ENCODE results near the gene ZNF576.
A peak's percentile ranks its signal among the peaks of the same experiment; 100 is the strongest.
"Not testable (repeated sequence)": the region's sequence is repeated elsewhere in the genome, so short reads cannot be mapped to it uniquely, and the experiment has no call there.

ZNF576 gene

DNA sequence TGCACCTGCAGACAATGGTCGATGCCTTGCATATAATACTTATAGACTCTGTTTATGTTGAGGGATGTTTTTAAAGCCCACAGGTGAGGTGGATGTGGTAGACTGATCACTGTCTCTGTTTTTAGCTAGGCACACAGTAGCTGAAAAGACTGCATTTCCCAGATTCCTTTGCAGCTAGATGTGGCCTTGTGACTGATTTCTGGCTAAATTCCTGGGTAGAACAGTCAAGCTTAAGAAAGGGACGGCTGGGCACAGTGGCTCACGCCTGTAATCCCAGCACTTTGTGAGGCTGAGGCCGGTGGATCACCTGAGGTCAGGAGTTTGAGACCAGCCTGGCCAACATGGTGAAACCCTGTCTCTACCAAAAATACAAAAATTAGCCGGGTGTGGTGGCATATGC is 3.9 kb downstream of the ZNF576 start:
- not testable (repeated sequence) for DNase-seq

DNA sequence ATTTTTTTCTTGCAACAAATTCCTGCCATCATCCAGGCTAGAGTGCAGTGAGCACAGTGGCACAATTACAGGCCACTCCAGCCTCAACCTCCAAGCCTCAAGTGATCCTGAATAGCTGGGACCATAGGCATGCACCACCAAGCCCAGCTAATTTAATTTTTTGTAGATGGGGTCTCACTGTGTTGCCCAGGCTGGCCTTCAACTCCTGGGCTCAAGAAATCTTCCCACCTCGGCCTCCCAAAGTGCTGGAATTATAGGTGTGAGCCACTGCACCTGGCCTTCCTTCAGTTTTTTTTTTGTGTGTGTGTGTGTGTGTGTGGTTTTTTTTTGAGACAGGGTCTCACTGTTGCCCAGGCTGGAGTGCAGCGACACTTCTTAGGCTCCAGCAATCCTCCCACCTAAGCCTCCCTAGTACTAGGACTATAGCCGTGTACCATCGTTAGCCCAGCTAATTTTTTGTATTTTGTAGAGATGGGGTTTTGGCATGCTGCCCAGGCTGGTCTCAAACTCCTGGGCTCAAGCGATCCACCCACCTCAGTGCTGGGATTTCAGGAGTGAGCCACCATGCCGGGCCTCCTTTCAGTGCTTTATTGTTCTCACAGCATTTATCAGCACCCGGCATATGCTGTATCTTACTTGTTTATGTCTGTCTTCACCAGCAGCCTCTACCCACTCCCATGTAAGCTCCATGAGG is 9.6 kb downstream of the ZNF576 start:
- no peak for DNase-seq

GRCh38 chr19:43606569-43607229 is 10.3 kb downstream of the ZNF576 start:
- no peak for DNase-seq

DNA sequence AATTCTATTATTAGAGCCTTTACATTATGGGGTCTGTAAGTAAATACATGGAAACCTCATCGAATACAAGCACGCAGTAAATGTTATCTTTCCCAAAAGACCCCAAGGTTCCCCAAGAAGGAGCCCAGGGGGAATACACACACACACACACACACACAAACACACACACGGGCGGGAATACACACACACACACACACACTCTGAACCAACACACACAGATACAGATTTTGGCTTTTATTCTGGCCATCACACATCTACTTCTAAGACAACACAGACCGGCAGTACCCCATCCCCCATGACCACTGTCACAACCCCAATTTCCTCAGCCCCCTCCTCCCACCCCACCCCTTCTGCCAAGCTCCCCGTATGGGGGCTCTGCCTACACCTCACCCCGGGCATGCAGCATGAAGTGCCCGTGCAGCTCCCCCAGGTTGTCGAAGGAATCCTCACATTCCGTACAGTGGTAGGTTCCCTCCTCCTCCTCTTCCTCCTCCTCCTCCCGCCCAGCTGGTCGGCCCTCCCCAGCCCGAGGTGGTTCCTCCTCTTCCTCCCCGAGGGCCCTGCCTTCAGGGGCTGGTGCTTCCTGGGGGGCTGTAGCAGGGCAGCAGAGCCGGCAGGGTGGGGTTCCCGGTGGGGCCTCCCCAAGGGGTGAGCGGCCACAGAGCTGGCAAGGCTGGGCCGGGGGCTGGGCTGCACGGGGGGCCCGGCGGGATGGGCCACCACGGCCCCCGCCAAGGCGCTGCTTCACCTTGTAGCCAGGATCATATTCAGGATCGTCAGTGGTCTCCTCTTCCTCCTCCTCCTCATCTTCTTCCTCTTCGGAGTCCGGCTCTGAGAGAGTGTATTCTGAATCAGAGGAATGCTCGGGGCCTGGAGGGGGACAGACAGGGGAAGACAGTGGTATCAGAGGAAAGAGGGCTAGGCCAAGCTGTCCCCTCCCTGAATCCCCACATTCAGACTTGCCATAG is 11.1 kb downstream of the ZNF576 start:
- DNase-seq: no peak

DNA sequence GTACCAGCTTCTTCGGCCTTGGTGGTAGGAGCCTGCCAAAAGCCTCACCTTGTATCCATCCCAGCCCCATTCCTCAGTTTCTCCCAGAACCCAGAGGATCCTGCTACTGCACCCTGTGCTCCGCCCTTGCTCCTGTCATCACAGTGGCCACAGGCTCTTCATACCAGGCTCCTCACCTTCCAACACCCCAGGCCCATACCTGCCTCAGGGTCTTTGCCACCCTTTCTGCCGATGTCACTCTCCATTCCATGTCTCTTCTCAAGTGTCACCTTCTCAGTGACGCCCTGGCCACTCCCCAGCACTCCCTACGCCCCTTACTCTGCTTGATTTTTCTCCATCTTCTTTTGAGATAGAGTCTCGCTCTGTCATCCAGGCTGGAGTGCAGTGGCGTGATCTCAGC is 13.5 kb downstream of the ZNF576 start:
- no peak for DNase-seq

- DNase-seq: no peak
These were observed 14.1 kb downstream of the ZNF576 start for GRCh38 chr19:43610493-43610892.

GRCh38 chr19:43611788-43612187 is 15.4 kb downstream of the ZNF576 start, which contains the start of gene SRRM5:
SRRM5 (plus strand) TSS chr19:43612088; CDS start chr19:43612122, 34 bp downstream.
- no peak for DNase-seq

GRCh38 chr19:43612374-43612773 is 16.0 kb downstream of the ZNF576 start:
- DNase-seq: no peak

- no peak for DNase-seq
These were observed 19.9 kb downstream of the ZNF576 start for GRCh38 chr19:43616306-43616705.

DNA sequence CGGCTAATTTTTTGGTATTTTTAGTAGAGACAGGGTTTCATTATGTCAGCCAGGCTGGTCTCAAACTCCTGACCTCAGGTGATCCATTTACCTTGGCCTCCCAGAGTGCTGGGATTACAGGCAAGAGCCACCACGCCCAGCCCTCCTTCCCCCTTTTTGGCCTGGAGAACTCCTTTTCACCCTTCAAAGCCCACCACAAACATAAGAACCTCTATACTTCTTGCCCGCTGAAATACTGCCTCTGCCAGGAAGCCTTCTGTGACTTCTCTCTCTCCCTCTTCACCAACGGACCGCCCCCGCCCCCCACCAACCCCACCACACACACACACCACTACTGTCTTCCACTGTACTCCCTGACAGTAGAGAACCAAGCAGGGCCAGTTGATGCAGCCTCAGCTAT is 20.6 kb downstream of the ZNF576 start:
- DNase-seq: no peak

DNA sequence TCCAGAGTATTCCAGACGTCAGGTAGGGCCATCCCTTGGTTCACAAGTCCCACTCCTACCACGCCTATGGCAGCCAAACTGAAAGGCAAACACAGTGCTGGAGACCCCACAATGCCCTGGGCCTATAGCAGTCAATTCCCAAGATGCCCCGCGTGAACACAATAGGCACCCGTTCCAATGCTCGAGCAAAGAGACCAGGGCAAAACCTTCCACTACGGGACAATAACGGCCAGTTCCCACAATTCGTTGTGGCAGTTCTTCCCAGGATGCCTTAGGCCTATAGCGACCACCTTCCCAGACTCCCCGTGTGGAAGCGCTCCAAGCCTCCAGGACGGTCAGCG is 22.5 kb downstream of the ZNF576 start:
- peak; percentile 62 for DNase-seq

DNA sequence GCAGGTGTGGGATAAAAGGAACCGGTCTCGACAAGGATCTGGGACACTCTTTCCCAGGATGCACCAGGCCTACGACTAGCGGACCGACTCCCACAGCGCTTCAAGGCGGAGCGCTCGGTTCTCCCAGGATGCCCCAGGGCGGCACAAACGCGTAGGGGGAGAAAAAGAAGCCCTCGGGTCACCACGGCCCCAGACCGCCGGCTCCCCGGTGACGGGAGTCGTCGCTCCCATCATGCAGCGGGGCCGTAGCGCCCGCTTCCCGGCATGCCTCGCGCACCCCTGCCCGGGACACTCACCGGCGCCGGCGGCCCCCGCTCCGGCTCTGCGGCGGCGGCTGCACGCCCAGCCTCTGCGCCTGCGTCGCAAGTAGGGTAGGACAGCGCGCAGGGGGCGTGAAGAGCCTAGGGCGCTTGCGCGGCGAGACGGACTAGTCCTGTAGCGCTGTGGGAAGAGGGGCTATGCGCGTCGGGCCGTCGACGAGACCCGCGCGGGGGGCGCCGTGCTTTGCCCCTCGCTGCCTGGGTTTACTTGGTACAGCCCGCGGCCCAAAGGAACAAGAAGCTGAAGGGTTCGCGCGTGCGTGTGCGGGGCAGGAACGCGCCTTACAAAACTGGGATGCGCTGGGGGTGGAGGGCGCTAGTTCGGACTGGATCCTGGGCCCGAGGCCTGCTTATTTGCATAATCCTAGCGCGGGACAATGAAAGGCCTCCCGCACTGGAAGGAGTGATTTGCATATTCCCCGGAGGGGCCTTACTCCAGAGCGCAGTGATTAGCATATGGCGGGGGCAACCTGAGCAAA is 23.1 kb downstream of the ZNF576 start, which contains the start of gene ZNF428:
Gene ZNF428, minus strand, starts transcription at position 368 of the 799 bp plus-strand sequence. CDS start 5,325 bp downstream, outside the sequence.
- DNase-seq: peak; percentile 91

- no peak for DNase-seq
These were observed 23.9 kb downstream of the ZNF576 start for GRCh38 chr19:43620061-43621001.

DNA sequence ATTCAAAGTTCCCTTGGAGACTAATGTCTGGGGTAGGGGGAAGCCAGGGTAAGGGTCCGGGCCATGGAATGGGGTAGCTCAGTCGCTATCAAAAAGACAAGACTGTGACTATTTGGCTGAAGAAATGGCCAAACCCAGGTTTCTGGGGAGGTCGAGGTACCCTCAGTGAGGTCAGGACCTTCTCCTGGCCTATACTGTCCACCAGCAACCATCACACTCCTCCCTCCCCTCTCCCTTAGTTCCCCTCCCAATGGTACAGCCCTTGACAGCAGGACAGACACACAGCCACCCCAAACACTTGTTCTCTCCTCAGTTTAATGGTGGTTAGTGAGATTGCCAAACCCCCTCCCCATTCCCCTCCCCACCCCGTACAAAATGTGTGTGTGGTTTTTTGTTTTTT is 25.7 kb downstream of the ZNF576 start:
- DNase-seq: no peak

DNA sequence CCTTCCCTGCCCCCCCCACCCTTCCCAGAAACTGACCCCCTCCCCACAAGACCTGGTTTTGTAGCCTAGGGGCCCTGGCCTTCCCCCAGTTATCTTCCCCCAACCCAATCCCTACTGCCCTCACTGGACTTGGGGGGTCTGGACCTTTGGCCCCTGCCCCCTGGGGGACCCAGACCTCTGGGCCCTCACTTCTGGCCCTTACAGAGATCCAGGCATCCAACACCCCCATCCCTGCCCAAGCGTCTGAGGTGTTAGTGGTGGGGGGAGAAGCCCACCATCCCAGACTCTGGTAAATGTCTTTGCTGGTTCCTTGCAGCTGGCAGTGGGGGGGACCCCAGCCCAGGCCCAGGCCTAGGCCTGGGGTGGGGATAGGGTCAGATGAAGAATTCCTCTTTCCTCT is 26.6 kb downstream of the ZNF576 start:
- DNase-seq: no peak

GRCh38 chr19:43623889-43624670 is 27.7 kb downstream of the ZNF576 start:
- no peak for DNase-seq

DNA sequence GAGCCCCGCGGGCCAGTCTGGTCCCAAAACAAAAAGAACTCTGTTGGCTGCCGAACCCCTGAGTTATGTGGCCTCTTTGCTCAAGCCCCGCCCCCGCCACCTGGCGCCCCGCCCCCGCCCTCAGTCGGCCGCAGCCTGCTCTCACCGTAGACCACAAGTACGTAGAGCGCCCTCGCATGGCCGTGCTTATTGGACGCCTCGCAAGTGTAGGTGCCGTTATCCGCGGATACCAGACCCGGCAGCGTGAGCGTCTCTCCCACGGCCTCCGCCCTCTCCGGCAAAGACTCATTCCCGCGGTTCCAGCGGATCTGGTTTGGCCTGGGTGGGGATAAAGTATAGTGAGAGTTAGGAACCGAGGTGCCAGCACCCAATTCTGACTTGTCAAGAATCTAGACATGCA is 28.5 kb downstream of the ZNF576 start:
- DNase-seq: peak; percentile 85

GRCh38 chr19:43625918-43626579 is 29.7 kb downstream of the ZNF576 start:
- no peak for DNase-seq

- DNase-seq: no peak
These were observed 30.4 kb downstream of the ZNF576 start for GRCh38 chr19:43626838-43627237.
